Stomach (tissue), 4 donors: ENCODE data around the gene NPIPA5.
"Not testable (repeated sequence)": the region's sequence is repeated elsewhere in the genome, so short reads cannot be mapped to it uniquely, and the experiment has no call there.

Experiments
- EP300 ChIP-seq: sonication (generic); formaldehyde crosslinking; IDR thresholded peaks from one replicate; pipeline ENCODE4 v1.6.1; 2017; ENCODE audit warnings: antibody characterized with exemption
- POLR2A ChIP-seq, 4 donors: fragments of 450-650 bp; IDR thresholded peaks; one replicate each; pipeline ENCODE4 v1.6.1; 2016; ENCODE audit warnings: antibody characterized with exemption in 4 of 4, control low read depth in 2 of 4, mild to moderate bottlenecking in 1 of 4, moderate library complexity in 1 of 4
- POLR2AphosphoS5 ChIP-seq, 3 donors: sonication (generic); formaldehyde crosslinking; IDR thresholded peaks; one replicate each; pipeline ENCODE4 v1.6.1; 2016; ENCODE audit warnings: antibody characterized with exemption in 3 of 3
- TF ChIP-seq, protein P1 (sequence below), 7 experiments: fragments of 450-650 bp in 4 of 7; fragments of 200-600 bp in 3 of 7; sonication (generic) in 3 of 7; IDR thresholded peaks; one replicate each; pipeline ENCODE4 v1.5.1; 2016 to 2019; ENCODE audit warnings: antibody characterized with exemption in 7 of 7, control low read depth in 2 of 7, mild to moderate bottlenecking in 1 of 7

GRCh38 chr16:15314562-15314961, 63.5 kb downstream of the NPIPA5 start:
- TF ChIP-seq, protein P1, sequence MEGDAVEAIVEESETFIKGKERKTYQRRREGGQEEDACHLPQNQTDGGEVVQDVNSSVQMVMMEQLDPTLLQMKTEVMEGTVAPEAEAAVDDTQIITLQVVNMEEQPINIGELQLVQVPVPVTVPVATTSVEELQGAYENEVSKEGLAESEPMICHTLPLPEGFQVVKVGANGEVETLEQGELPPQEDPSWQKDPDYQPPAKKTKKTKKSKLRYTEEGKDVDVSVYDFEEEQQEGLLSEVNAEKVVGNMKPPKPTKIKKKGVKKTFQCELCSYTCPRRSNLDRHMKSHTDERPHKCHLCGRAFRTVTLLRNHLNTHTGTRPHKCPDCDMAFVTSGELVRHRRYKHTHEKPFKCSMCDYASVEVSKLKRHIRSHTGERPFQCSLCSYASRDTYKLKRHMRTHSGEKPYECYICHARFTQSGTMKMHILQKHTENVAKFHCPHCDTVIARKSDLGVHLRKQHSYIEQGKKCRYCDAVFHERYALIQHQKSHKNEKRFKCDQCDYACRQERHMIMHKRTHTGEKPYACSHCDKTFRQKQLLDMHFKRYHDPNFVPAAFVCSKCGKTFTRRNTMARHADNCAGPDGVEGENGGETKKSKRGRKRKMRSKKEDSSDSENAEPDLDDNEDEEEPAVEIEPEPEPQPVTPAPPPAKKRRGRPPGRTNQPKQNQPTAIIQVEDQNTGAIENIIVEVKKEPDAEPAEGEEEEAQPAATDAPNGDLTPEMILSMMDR (IDR thresholded peaks at IDR 0.05): not testable (repeated sequence)
- TF ChIP-seq POLR2A (IDR thresholded peaks at IDR 0.05); POLR2AphosphoS5 (IDR thresholded peaks at IDR 0.05); EP300: not testable (repeated sequence)
